Mammary epithelial cell (primary cell): Measurements from ENCODE around the gene BBOX1.

ENCODE experiments used
- CTCF ChIP-seq, 2 donors: IDR thresholded peaks in 1 of 2; conservative IDR thresholded peaks in 1 of 2; 2 replicates each; pipeline ENCODE4 v1.5.1; 2011 to 2012; ENCODE audit warnings: inconsistent platforms in 2 of 2, low read length in 2 of 2, mild to moderate bottlenecking in 2 of 2, control low read depth in 1 of 2, low read depth in 1 of 2; ENCODE audit not compliant: insufficient read depth in 1 of 2; ENCODE audit errors: extremely low read depth in 1 of 2
- EZH2 ChIP-seq: IDR thresholded peaks from 2 replicates; pipeline ENCODE4 v1.6.1; 2012; ENCODE audit warnings: low read length, inconsistent platforms, borderline replicate concordance

DNA sequence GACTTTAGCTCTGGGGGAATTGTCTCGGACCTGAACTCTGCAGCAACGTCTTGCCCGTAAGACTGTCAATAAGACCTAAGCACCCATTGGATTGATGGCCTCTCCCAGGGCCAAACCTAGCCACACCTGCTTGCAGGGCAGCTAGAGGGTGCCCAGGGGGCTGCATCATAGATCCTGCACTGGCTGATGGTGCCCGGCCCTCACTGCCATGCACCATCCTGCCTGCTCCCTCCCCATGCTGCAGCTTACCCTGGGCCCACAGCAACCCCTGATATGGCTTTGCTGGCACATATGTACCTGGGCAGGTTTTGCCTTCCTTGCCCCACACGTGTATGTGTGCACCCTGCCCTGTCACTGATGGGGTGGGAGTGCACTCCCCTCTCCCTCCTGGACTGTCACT, 8.9 kb upstream of the BBOX1 start:
- TF ChIP-seq CTCF (conservative IDR thresholded peaks at IDR 0.05 in 1 of 2, IDR thresholded peaks at IDR 0.05 in 1 of 2; ENCODE audit: extremely low read depth in 1 of 2, insufficient read depth in 1 of 2, low read depth in 1 of 2, low read length in 2 of 2) = no peak
- no peak for TF ChIP-seq EZH2
